Measurements from ENCODE around the gene FCHSD2.
"Not testable (repeated sequence)": the region's sequence is repeated elsewhere in the genome, so short reads cannot be mapped to it uniquely, and the experiment has no call there.

FCHSD2 gene

GRCh38 chr11:73002214-73002613 lies 139.9 kb downstream of the FCHSD2 start:
- no peak for DNase-seq

GRCh38 chr11:73001615-73002014 lies 140.5 kb downstream of the FCHSD2 start:
- DNase-seq = no peak

GRCh38 chr11:72998676-72999075 lies 143.4 kb downstream of the FCHSD2 start:
- no peak for DNase-seq

GRCh38 chr11:72996959-72997358 lies 145.2 kb downstream of the FCHSD2 start:
- no peak for DNase-seq

GRCh38 chr11:72989727-72990126 lies 152.4 kb downstream of the FCHSD2 start:
- no peak for DNase-seq

- DNase-seq = no peak
Measured at GRCh38 chr11:72988821-72989220, 153.3 kb downstream of the FCHSD2 start.

- DNase-seq = no peak
Measured at GRCh38 chr11:72985645-72986044, 156.5 kb downstream of the FCHSD2 start.

GRCh38 chr11:72984453-72985077 lies 157.6 kb downstream of the FCHSD2 start:
- DNase-seq = no peak

GRCh38 chr11:72983560-72983959 lies 158.6 kb downstream of the FCHSD2 start:
- DNase-seq = no peak

- DNase-seq = no peak
Measured at GRCh38 chr11:72981971-72982685, 160.0 kb downstream of the FCHSD2 start.

GRCh38 chr11:72981080-72981479 lies 161.0 kb downstream of the FCHSD2 start:
- no peak for DNase-seq

- not testable (repeated sequence) for DNase-seq
Measured at GRCh38 chr11:72977782-72978181, 164.3 kb downstream of the FCHSD2 start.

- not testable (repeated sequence) for DNase-seq
Measured at GRCh38 chr11:72976522-72976892, 165.6 kb downstream of the FCHSD2 start.

- DNase-seq = no peak
Measured at GRCh38 chr11:72975778-72976521, 166.2 kb downstream of the FCHSD2 start.

GRCh38 chr11:72974487-72975205 lies 167.5 kb downstream of the FCHSD2 start:
- DNase-seq = no peak

GRCh38 chr11:72972496-72973128 lies 169.5 kb downstream of the FCHSD2 start:
- no peak for DNase-seq

- DNase-seq = no peak
Measured at GRCh38 chr11:72971192-72971967, 170.7 kb downstream of the FCHSD2 start.

GRCh38 chr11:72970557-72971118 lies 171.5 kb downstream of the FCHSD2 start:
- no peak for DNase-seq

- no peak for DNase-seq
Measured at GRCh38 chr11:72969894-72970335, 172.2 kb downstream of the FCHSD2 start.

- DNase-seq = no peak
Measured at GRCh38 chr11:72968390-72968789, 173.7 kb downstream of the FCHSD2 start.

GRCh38 chr11:72965672-72966071 lies 176.4 kb downstream of the FCHSD2 start:
- DNase-seq = no peak

GRCh38 chr11:72962717-72963116 lies 179.4 kb downstream of the FCHSD2 start:
- no peak for DNase-seq

Data from CD4-positive, alpha-beta T cell treated with Interleukin-17A for 4 hours (primary cell).